Gastrocnemius medialis (tissue), 4 donors: ENCODE measurements around the gene RNGTT.

ENCODE experiments used
- CTCF ChIP-seq, 5 experiments: fragments of 450-650 bp in 3 of 5; fragments of 200-600 bp in 2 of 5; sonication (generic) in 2 of 5; IDR thresholded peaks in 4 of 5; conservative IDR thresholded peaks in 1 of 5; 1 replicate in 4 of 5; 2 replicates in 1 of 5; pipeline ENCODE4 v1.5.1; 2016 to 2019; ENCODE audit warnings: antibody characterized with exemption in 5 of 5, mild to moderate bottlenecking in 3 of 5, moderate library complexity in 3 of 5
- POLR2A ChIP-seq, 2 donors: fragments of 450-650 bp; IDR thresholded peaks; one replicate each; pipeline ENCODE4 v1.6.1; 2017; ENCODE audit warnings: antibody characterized with exemption in 2 of 2, mild to moderate bottlenecking in 2 of 2, moderate library complexity in 2 of 2

GRCh38 chr6:89009624-89010059 is 46.2 kb upstream of the RNGTT start:
- TF ChIP-seq CTCF (IDR thresholded peaks at IDR 0.05 in 4 of 5, conservative IDR thresholded peaks at IDR 0.05 in 1 of 5) (no peak), POLR2A (IDR thresholded peaks at IDR 0.05) (no peak)
